OCI-LY1 (cell line): ENCODE results near the gene TADA1.

Experiments used
- H2AFZ ChIP-seq: fragments of 200-600 bp; sonication (generic), shearing (Covaris generic); 2 replicates; pipeline ENCODE4 v1.6.0; 2014; ENCODE audit warnings: antibody characterized with exemption, mild to moderate bottlenecking, low read length
- H3F3A ChIP-seq: fragments of 200-600 bp; sonication (generic), shearing (Covaris generic); 2 replicates; pipeline ENCODE4 v1.6.0; 2014; ENCODE audit warnings: mild to moderate bottlenecking, antibody characterized with exemption, low read length, moderate library complexity; ENCODE audit not compliant: insufficient read depth
- H3K27ac ChIP-seq: fragments of 200-600 bp; sonication (generic); 2 replicates; pipeline ENCODE4 v1.5.1; 2014; ENCODE audit warnings: low read length, mixed run types, mild to moderate bottlenecking, low read depth; ENCODE audit not compliant: poor library complexity, severe bottlenecking
- H3K27me3 ChIP-seq: fragments of 200-600 bp; sonication (generic); 2 replicates; pipeline ENCODE4 v1.6.0; 2014; ENCODE audit warnings: antibody characterized with exemption, mild to moderate bottlenecking, low read length, moderate library complexity; ENCODE audit not compliant: insufficient read depth
- H3K36me3 ChIP-seq: fragments of 200-600 bp; sonication (generic); 2 replicates; pipeline ENCODE4 v1.6.1; 2014; ENCODE audit warnings: mild to moderate bottlenecking, antibody characterized with exemption, low read length, moderate library complexity, mixed read lengths; ENCODE audit not compliant: insufficient read depth
- H3K4me1 ChIP-seq: fragments of 200-600 bp; sonication (generic); 2 replicates; pipeline ENCODE4 v1.5.1; 2014; ENCODE audit warnings: mild to moderate bottlenecking, low read length, moderate library complexity; ENCODE audit not compliant: insufficient read depth, severe bottlenecking
- H3K4me2 ChIP-seq: fragments of 200-600 bp; sonication (generic), shearing (Covaris generic); 2 replicates; pipeline ENCODE4 v1.6.1; 2014; ENCODE audit warnings: low read length
- H3K4me3 ChIP-seq: fragments of 200-600 bp; sonication (generic); 2 replicates; pipeline ENCODE4 v1.5.1; 2014; ENCODE audit warnings: low read length, low read depth, mild to moderate bottlenecking, mixed read lengths; ENCODE audit not compliant: poor library complexity, severe bottlenecking
- H3K79me2 ChIP-seq: fragments of 200-600 bp; shearing (Covaris generic); 2 replicates; pipeline ENCODE4 v1.6.1; 2016; ENCODE audit warnings: mixed run types, low read length, mixed read lengths; ENCODE audit not compliant: insufficient read depth
- H3K9ac ChIP-seq: fragments of 200-600 bp; sonication (generic), shearing (Covaris generic); 2 replicates; pipeline ENCODE4 v1.6.1; 2014; ENCODE audit warnings: mild to moderate bottlenecking, low read length, mixed read lengths
- H3K9me2 ChIP-seq: fragments of 200-600 bp; sonication (generic), shearing (Covaris generic); 2 replicates; pipeline ENCODE4 v1.6.1; 2014; ENCODE audit warnings: low read depth, mild to moderate bottlenecking, low read length, mixed read lengths
- H3K9me3 ChIP-seq: fragments of 200-600 bp; shearing (Covaris generic); 2 replicates; pipeline ENCODE4 v1.6.1; 2014; ENCODE audit warnings: low read length, mixed read lengths
- H4K20me1 ChIP-seq: fragments of 200-600 bp; sonication (generic), shearing (Covaris generic); 2 replicates; pipeline ENCODE4 v1.6.0; 2016; ENCODE audit warnings: mild to moderate bottlenecking, low read length; ENCODE audit not compliant: insufficient read depth
- EZH2 ChIP-seq: fragments of 200-600 bp; sonication (generic), shearing (Covaris generic); IDR thresholded peaks from 2 replicates; pipeline ENCODE4 v1.8.0; 2017; ENCODE audit warnings: borderline replicate concordance, mixed run types, mild to moderate bottlenecking, antibody characterized with exemption, low read length, moderate library complexity, mixed read lengths
- TF ChIP-seq, protein P1 (sequence below): fragments of 200-600 bp; sonication (generic), shearing (Covaris generic); IDR thresholded peaks from 2 replicates; pipeline ENCODE4 v1.5.1; 2017; ENCODE audit warnings: mild to moderate bottlenecking, antibody characterized with exemption, low read length, moderate library complexity, mixed read lengths

TADA1 gene

DNA sequence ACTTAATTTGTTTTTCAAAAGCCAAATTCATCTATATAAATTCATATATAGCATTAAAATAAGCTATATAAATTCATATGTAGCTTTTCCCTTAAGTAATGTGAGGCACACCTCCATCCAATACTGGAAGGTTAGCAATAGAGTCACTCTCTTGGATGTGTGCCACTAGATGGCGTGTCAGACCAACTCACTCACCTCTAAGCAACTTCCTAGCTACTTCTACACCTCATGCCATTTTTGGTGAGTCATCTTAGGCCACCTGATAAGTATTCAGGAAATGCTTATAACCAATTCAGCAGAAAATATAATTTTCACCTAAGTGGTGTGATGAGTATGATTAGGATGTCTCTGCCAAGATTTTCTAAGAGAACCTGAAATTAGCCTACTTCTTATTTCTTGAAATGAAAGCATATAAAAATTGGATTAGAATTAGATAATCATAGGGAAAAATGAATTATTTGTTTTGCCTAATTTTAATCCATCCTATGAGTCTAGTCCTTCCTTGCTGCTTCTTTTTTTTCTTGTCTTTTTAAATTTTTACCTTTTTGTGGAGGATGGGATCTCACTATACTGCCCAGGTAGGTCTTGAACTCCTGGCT is 34.4 kb upstream of the TADA1 start:
- TF ChIP-seq, protein P1, sequence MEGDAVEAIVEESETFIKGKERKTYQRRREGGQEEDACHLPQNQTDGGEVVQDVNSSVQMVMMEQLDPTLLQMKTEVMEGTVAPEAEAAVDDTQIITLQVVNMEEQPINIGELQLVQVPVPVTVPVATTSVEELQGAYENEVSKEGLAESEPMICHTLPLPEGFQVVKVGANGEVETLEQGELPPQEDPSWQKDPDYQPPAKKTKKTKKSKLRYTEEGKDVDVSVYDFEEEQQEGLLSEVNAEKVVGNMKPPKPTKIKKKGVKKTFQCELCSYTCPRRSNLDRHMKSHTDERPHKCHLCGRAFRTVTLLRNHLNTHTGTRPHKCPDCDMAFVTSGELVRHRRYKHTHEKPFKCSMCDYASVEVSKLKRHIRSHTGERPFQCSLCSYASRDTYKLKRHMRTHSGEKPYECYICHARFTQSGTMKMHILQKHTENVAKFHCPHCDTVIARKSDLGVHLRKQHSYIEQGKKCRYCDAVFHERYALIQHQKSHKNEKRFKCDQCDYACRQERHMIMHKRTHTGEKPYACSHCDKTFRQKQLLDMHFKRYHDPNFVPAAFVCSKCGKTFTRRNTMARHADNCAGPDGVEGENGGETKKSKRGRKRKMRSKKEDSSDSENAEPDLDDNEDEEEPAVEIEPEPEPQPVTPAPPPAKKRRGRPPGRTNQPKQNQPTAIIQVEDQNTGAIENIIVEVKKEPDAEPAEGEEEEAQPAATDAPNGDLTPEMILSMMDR = peak; percentile 81
- TF ChIP-seq EZH2 = no peak
- H3K4me3 ChIP-seq = no peak overlapping the region
- H3K36me3 ChIP-seq = no peaks in the 10 kb centered on the region
- no peak overlapping the region for H3K27ac ChIP-seq
- no peaks in the 10 kb centered on the region for H3K9me2 ChIP-seq
- no peak overlapping the region for H3K9ac ChIP-seq
- H3K27me3 ChIP-seq = no peaks in the 10 kb centered on the region
- no peaks in the 10 kb centered on the region for H4K20me1 ChIP-seq
- no peaks in the 10 kb centered on the region for H3K79me2 ChIP-seq
- H3K4me1 ChIP-seq = no peaks in the 10 kb centered on the region
- H3K9me3 ChIP-seq = peaks cover 7% of the 10 kb centered on the region; the same call in 1 of the 2 replicates
- H2AFZ ChIP-seq = no peak overlapping the region
- H3K4me2 ChIP-seq = no peak overlapping the region
- H3F3A ChIP-seq = no peaks in the 10 kb centered on the region

DNA sequence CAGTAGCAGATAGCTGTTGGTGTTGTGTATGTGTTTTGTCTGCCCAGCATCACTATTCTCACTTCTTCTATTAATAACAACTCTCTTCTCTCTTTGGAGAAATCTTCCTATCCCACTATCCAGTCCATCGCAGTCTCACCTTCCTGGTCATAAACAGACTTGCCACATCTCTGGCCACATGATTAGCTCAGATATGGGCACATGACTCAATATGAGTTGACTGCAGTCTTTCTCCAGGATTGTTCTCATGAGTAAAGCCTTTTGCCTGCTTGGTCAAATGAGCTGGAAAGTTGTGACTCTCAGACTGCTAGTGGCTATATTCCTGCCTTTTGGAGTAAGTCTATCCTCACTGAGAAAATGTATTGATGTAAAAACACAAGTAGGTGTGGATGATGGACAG is 32.9 kb upstream of the TADA1 start:
- no peak for TF ChIP-seq EZH2
- TF ChIP-seq, protein P1 = no peak
- H3K4me2 ChIP-seq = no peak overlapping the region

DNA sequence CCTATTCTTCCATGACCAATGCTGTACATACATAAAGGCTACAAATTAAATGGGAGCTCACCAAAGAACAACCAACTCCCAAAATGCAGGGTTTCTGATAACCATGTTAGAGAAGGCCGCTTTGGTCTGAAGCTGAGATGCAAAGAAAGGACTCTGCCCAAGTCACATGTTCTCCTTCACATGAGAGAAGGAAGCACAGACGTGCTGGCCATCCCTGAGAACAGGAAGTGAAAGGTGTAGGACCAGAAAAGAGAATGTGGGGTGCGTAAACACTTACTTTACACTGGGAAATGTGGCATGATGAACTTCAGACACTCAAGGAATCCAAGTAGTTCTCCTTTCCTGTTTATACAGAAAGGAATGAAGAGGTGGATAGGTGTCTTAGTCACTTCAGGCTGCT is 31.7 kb upstream of the TADA1 start:
- Histone ChIP-seq H3K4me2 (no peak overlapping the region), H2AFZ (no peak overlapping the region), H3F3A (no peaks in the 10 kb centered on the region), H3K79me2 (no peaks in the 10 kb centered on the region), H3K4me1 (no peaks in the 10 kb centered on the region), H4K20me1 (no peaks in the 10 kb centered on the region), H3K9ac (no peak overlapping the region), H3K36me3 (no peaks in the 10 kb centered on the region), H3K27ac (no peak overlapping the region), H3K4me3 (no peak overlapping the region), H3K9me2 (no peaks in the 10 kb centered on the region), H3K27me3 (no peaks in the 10 kb centered on the region), H3K9me3 (peaks cover 7% of the 10 kb centered on the region; the same call in 1 of the 2 replicates)
- TF ChIP-seq, protein P1 = no peak
- TF ChIP-seq EZH2 = no peak

More for the DNA sequence above, 32.9 kb upstream of the TADA1 start:
- Histone ChIP-seq H2AFZ (no peak overlapping the region), H3K4me3 (no peak overlapping the region), H3K9ac (no peak overlapping the region), H3K27me3 (no peaks in the 10 kb centered on the region), H3K27ac (no peak overlapping the region), H3K9me2 (no peaks in the 10 kb centered on the region), H4K20me1 (no peaks in the 10 kb centered on the region), H3K36me3 (no peaks in the 10 kb centered on the region), H3F3A (no peaks in the 10 kb centered on the region), H3K9me3 (peaks cover 7% of the 10 kb centered on the region; the same call in 1 of the 2 replicates), H3K79me2 (no peaks in the 10 kb centered on the region), H3K4me1 (no peaks in the 10 kb centered on the region)
